HG02840 (cell line): ENCODE data around the gene CNR2.
"Not testable (repeated sequence)": the region's sequence is repeated elsewhere in the genome, so short reads cannot be mapped to it uniquely, and the experiment has no call there.

ENCODE experiments used
- ATAC-seq: cut with Tn5 transposase; IDR thresholded peaks from one replicate; pipeline ENCODE4 v1.9.1; 2021; ENCODE audit warnings: mild to moderate bottlenecking, moderate library complexity, moderate number of reproducible peaks; ENCODE audit not compliant: unreplicated experiment, low FRiP score

CNR2 gene

DNA sequence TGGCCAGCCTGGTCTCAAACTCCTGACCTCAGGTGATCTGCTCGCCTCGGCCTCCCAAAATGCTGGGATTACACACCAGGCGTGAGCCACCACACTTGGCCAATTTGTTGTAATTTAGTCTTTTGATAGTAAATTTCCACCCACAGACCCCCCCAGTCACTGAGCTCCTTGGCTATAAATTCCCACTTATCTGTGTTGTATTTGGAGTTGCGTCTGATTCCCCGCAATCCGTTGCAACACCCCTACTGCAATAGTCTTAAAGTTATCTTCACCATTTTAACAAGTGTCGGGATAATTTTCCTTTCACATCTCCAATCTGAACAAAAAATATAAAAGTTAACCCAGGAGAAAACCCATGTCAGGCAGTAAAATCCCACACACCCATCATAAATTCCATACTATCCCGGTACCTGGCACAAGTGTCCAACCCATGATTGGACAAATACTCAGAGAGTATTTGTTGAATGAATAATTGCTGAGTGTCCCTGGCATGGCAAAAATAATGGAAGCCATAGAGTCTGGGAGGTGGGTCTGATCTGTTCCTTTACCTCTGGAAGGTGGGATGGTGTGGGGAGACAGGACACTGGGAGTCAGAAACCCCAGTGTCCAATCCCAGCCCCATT lies 9.3 kb upstream of the CNR2 start:
- no peak for ATAC-seq

DNA sequence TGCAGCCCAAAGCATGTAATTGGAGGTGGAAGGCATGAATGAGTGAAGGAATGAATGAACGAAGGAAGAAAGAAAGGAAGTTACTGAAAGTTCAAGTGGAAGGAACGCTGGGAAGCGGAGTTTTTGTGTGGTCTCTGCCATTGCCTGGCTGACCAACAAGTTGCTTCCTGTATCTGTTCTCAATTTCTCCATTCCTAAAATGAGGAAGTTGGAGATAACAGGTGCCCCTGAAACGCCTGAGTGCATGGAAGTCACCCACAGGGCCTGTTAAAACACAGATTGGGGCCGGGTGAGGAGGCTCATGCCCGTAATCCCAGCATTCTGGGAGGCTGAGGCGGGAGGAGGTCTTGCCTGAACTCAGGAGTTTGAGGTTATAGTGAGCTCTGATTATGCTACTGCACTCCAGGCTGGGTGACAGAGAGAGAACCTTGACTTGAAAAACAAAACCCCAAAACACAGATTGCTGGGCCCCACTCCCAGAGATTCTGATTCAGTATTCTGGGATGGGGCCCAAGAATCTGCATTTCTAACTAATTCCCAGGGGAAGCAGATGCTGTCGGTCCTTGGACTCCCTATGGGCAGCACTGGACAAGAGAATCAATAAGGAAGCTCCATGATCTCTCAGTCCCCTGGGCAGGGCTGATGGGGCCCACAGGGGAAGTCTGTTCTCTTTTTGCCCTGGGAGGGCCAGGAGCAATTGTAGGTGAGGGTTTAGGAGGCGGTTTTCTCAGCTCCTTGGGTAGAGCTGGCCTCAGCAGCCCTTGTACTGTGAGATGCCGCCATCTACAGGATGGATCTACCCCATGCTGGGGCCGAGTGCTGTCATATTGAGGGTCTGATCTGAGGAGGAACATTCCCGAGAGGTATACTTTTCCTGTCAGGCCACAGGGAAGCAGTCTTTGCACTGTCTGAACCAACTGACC lies 3.3 kb upstream of the CNR2 start:
- no peak for ATAC-seq

- no peak for ATAC-seq
These were observed 2.3 kb upstream of the CNR2 start for GRCh38 chr1:23915466-23915865.

GRCh38 chr1:23914921-23915320 lies 1.8 kb upstream of the CNR2 start:
- no peak for ATAC-seq

GRCh38 chr1:23911921-23912320 lies 1.2 kb downstream of the CNR2 start:
- no peak for ATAC-seq

- ATAC-seq: no peak
These were observed 2.5 kb downstream of the CNR2 start for GRCh38 chr1:23910553-23911246.

- no peak for ATAC-seq
These were observed 3.0 kb downstream of the CNR2 start for GRCh38 chr1:23910144-23910543.

DNA sequence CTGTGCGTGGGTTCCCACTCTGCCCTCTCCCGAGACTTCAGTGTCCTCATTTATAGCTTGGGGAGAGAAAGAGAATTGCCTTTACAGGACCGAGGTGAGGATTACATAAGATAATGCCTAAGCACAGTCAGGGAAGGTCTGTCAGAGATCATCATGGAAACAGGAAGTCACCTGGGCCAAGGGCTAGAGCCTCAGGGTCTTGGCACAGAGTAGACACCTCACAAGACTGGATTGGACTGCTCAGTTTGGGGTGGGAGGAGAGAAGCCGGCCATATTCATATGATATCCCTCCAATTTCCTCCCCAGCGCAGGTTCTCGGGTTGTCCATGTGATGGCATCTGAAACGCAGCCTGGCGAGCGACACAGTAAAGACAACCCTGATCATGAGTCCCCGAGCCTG lies 3.8 kb downstream of the CNR2 start:
- no peak for ATAC-seq

GRCh38 chr1:23908453-23909341 lies 4.5 kb downstream of the CNR2 start:
- ATAC-seq: no peak

GRCh38 chr1:23906731-23907130 lies 6.4 kb downstream of the CNR2 start:
- no peak for ATAC-seq

DNA sequence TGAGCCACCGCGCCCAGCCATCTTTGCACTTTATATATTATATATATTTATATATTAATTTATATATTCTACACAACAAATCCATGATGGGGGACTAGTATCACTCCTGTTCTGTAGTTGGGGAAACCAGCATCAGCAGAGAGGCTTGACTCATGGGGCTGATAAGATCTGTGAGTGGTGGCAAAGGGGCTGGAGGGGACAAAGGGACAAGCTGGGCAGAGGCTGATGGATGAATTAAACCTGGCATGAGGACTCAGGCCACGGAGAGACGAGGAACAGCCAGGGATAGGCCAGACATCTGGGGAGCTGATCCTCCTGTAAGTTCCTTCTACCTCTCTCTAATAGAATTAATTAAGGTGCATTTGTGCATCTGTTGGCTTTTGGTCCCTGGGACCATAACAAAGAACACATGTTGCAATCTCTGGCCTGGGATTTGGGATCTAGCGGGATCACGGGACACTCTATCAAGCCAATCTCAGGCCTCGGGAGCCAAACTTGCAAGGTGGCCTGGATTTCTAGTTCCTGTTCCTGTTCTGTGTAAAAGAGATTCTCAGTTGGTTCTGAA lies 7.6 kb downstream of the CNR2 start:
- no peak for ATAC-seq

- ATAC-seq: no peak
These were observed 8.3 kb downstream of the CNR2 start for GRCh38 chr1:23904748-23905357.

- ATAC-seq: no peak
These were observed 9.4 kb downstream of the CNR2 start for GRCh38 chr1:23903754-23904153.

- ATAC-seq: no peak
These were observed 10.6 kb downstream of the CNR2 start for GRCh38 chr1:23902321-23903278.

- ATAC-seq: not testable (repeated sequence)
These were observed 13.1 kb downstream of the CNR2 start for GRCh38 chr1:23900017-23900416.

DNA sequence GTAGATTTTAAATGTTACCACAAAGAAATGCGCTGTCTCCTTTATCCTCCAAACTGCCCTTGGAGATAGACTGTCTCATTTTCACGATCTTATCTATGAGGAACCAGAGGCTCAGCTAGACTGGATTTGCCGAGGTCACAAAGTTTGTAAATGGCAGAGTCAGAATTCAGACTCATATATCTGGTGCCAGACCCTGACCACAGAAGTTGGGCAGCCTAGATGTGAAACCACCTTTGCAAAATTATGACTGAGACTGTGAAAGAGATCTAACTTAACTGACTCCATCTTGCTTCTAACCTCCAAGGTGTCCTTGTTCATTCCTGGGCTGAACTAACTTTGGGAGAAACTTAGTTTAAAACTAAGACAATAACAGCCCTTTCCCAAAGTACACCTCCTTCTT lies 14.1 kb downstream of the CNR2 start:
- no peak for ATAC-seq

DNA sequence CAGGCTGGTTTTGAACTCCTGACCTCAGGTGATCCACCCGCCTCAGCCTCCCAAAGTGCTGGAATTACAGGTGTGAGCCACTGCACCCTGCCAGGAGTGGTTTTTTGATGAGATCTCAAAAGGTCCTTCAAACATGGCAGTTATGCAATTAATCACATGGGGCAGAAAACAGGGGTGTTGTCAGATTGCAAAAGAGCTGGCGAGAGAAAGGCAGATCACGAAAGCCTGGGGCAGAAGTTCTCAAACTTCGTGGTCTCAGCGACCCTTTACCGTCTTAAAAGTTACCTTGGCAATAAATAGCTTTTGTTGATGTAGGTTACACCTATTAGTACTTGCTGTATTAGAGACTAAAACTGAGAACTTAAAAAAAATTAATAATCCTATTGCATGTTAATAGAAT lies 16.1 kb downstream of the CNR2 start:
- ATAC-seq: no peak

DNA sequence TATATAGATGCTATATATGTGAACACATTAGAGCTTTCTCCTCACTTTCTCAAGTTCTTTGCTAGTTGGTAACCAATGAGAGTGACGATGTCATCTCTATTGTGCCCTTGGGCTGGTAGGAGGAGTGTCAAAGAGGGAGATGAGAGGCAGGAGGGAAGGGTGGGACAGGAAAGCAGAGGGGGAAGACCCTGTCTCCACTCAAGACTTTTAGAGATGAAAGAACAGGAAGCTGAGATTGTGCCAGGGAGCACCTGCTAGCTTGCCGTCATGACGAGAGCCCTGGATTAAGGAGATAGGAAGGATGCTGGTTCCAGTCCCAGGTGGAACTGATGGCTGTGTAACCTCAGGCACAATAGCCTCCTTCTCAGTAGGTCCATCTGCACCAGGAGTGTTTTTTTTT lies 16.7 kb downstream of the CNR2 start:
- ATAC-seq: no peak

- ATAC-seq: no peak
These were observed 17.2 kb downstream of the CNR2 start for GRCh38 chr1:23895993-23896392.
